Skeletal muscle satellite cell (primary cell): Measurements from ENCODE around the gene HMGXB3.

Experiments used
- H3K27me3 ChIP-seq: 2 replicates; pipeline ENCODE4 v1.7.0; 2013; ENCODE audit warnings: low read length; ENCODE audit not compliant: control insufficient read depth, insufficient read depth
- H3K36me3 ChIP-seq: 2 replicates; pipeline ENCODE4 v1.7.0; 2013; ENCODE audit warnings: mild to moderate bottlenecking, control low read depth, low read length; ENCODE audit not compliant: insufficient read depth
- H3K4me1 ChIP-seq: 2 replicates; pipeline ENCODE4 v1.7.0; 2013; ENCODE audit warnings: low read length; ENCODE audit not compliant: control insufficient read depth, insufficient read depth
- H3K4me2 ChIP-seq: 2 replicates; pipeline ENCODE4 v1.7.0; 2013; ENCODE audit warnings: mild to moderate bottlenecking, low read length
- H3K4me3 ChIP-seq: 2 replicates; pipeline ENCODE4 v1.7.0; 2013; ENCODE audit warnings: low read length
- H3K9ac ChIP-seq: 2 replicates; pipeline ENCODE4 v1.7.0; 2013; ENCODE audit warnings: mild to moderate bottlenecking, low read depth, low read length, moderate library complexity
- H3K9me3 ChIP-seq: replicated peaks from 2 replicates; pipeline ENCODE4 v1.7.0; 2013; ENCODE audit warnings: mild to moderate bottlenecking, control low read depth, low read length

HMGXB3 gene

GRCh38 chr5:150013931-150014330 is 13.4 kb downstream of the HMGXB3 start:
- H3K27me3 ChIP-seq: no peaks in the 10 kb centered on the region
- peaks cover 13% of the 10 kb centered on the region for H3K9me3 ChIP-seq
- no peak overlapping the region for H3K4me2 ChIP-seq
- H3K4me1 ChIP-seq: peaks cover 14% of the 10 kb centered on the region
- H3K9ac ChIP-seq: no peak overlapping the region
- H3K4me3 ChIP-seq: no peak overlapping the region
- peaks cover 88% of the 10 kb centered on the region for H3K36me3 ChIP-seq

- Histone ChIP-seq H3K27me3 (no peaks in the 10 kb centered on the region), H3K4me1 (peaks cover 14% of the 10 kb centered on the region), H3K9me3 (peaks cover 13% of the 10 kb centered on the region), H3K4me3 (no peak overlapping the region), H3K36me3 (peaks cover 88% of the 10 kb centered on the region), H3K4me2 (no peak overlapping the region), H3K9ac (no peak overlapping the region)
These were observed 13.9 kb downstream of the HMGXB3 start for GRCh38 chr5:150014456-150014855.

- no peak overlapping the region for H3K9ac ChIP-seq
- no peak overlapping the region for H3K4me3 ChIP-seq
- H3K4me2 ChIP-seq: no peak overlapping the region
- no peaks in the 10 kb centered on the region for H3K27me3 ChIP-seq
- H3K36me3 ChIP-seq: peaks cover 88% of the 10 kb centered on the region
- peaks cover 17% of the 10 kb centered on the region for H3K4me1 ChIP-seq
- H3K9me3 ChIP-seq: peaks cover 13% of the 10 kb centered on the region
These were observed 14.9 kb downstream of the HMGXB3 start for GRCh38 chr5:150015415-150015814.

- peaks cover 13% of the 10 kb centered on the region for H3K9me3 ChIP-seq
- no peak overlapping the region for H3K4me2 ChIP-seq
- H3K36me3 ChIP-seq: peaks cover 89% of the 10 kb centered on the region
- H3K4me1 ChIP-seq: peaks cover 26% of the 10 kb centered on the region
- no peak overlapping the region for H3K4me3 ChIP-seq
- H3K27me3 ChIP-seq: no peaks in the 10 kb centered on the region
- no peak overlapping the region for H3K9ac ChIP-seq
These were observed 16.0 kb downstream of the HMGXB3 start for GRCh38 chr5:150016537-150016936.

GRCh38 chr5:150017226-150018005 is 16.9 kb downstream of the HMGXB3 start:
- Histone ChIP-seq H3K27me3 (no peaks in the 10 kb centered on the region), H3K36me3 (peaks cover 82% of the 10 kb centered on the region), H3K9me3 (peaks cover 13% of the 10 kb centered on the region), H3K4me3 (no peak overlapping the region), H3K9ac (no peak overlapping the region), H3K4me1 (peaks cover 35% of the 10 kb centered on the region), H3K4me2 (no peak overlapping the region)

GRCh38 chr5:150020249-150020648 is 19.7 kb downstream of the HMGXB3 start:
- Histone ChIP-seq H3K4me2 (no peak overlapping the region), H3K4me3 (no peak overlapping the region), H3K36me3 (peaks cover 79% of the 10 kb centered on the region)

GRCh38 chr5:150021491-150022157 is 21.1 kb downstream of the HMGXB3 start:
- H3K36me3 ChIP-seq: peaks cover 73% of the 10 kb centered on the region
- H3K27me3 ChIP-seq: no peaks in the 10 kb centered on the region
- peak overlapping the region; percentile 65 for H3K9ac ChIP-seq
- peak overlapping the region; percentile 67 for H3K4me2 ChIP-seq
- H3K4me1 ChIP-seq: peaks cover 45% of the 10 kb centered on the region
- H3K9me3 ChIP-seq: no peaks in the 10 kb centered on the region
- no peak overlapping the region for H3K4me3 ChIP-seq

More at GRCh38 chr5:150020249-150020648, 19.7 kb downstream of the HMGXB3 start:
- peaks cover 11% of the 10 kb centered on the region for H3K9me3 ChIP-seq
- H3K9ac ChIP-seq: no peak overlapping the region
- no peaks in the 10 kb centered on the region for H3K27me3 ChIP-seq
- peaks cover 45% of the 10 kb centered on the region for H3K4me1 ChIP-seq

GRCh38 chr5:150022158-150022531 is 21.6 kb downstream of the HMGXB3 start:
- H3K4me1 ChIP-seq: peaks cover 43% of the 10 kb centered on the region
- no peaks in the 10 kb centered on the region for H3K9me3 ChIP-seq
- peak overlapping the region; percentile 65 for H3K9ac ChIP-seq
- H3K27me3 ChIP-seq: no peaks in the 10 kb centered on the region
- H3K4me3 ChIP-seq: peak overlapping the region; percentile 21
- peaks cover 77% of the 10 kb centered on the region for H3K36me3 ChIP-seq
- H3K4me2 ChIP-seq: peak overlapping the region; percentile 67

GRCh38 chr5:150022681-150023080 is 22.1 kb downstream of the HMGXB3 start:
- peaks cover 80% of the 10 kb centered on the region for H3K36me3 ChIP-seq
- H3K4me1 ChIP-seq: peaks cover 38% of the 10 kb centered on the region

GRCh38 chr5:150023136-150023535 is 22.6 kb downstream of the HMGXB3 start:
- Histone ChIP-seq H3K36me3 (peaks cover 81% of the 10 kb centered on the region), H3K4me3 (no peak overlapping the region), H3K4me2 (no peak overlapping the region), H3K4me1 (peaks cover 34% of the 10 kb centered on the region), H3K27me3 (no peaks in the 10 kb centered on the region), H3K9ac (no peak overlapping the region), H3K9me3 (no peaks in the 10 kb centered on the region)

More at GRCh38 chr5:150022681-150023080, 22.1 kb downstream of the HMGXB3 start:
- Histone ChIP-seq H3K9ac (peak overlapping the region; percentile 65), H3K4me2 (peak overlapping the region; percentile 67), H3K9me3 (no peaks in the 10 kb centered on the region), H3K4me3 (peak overlapping the region; percentile 21), H3K27me3 (no peaks in the 10 kb centered on the region)

GRCh38 chr5:150024346-150024984 is 23.9 kb downstream of the HMGXB3 start:
- no peaks in the 10 kb centered on the region for H3K27me3 ChIP-seq

More at GRCh38 chr5:150024346-150024984, 23.9 kb downstream of the HMGXB3 start:
- H3K4me1 ChIP-seq: peaks cover 32% of the 10 kb centered on the region
- H3K36me3 ChIP-seq: peaks cover 72% of the 10 kb centered on the region
- no peak overlapping the region for H3K9ac ChIP-seq
- H3K4me3 ChIP-seq: no peak overlapping the region
- H3K4me2 ChIP-seq: no peak overlapping the region
- no peaks in the 10 kb centered on the region for H3K9me3 ChIP-seq
